Measurements from ENCODE around the gene CDH4.
"Not testable (repeated sequence)": the region's sequence is repeated elsewhere in the genome, so short reads cannot be mapped to it uniquely, and the experiment has no call there.

Gene CDH4

DNA sequence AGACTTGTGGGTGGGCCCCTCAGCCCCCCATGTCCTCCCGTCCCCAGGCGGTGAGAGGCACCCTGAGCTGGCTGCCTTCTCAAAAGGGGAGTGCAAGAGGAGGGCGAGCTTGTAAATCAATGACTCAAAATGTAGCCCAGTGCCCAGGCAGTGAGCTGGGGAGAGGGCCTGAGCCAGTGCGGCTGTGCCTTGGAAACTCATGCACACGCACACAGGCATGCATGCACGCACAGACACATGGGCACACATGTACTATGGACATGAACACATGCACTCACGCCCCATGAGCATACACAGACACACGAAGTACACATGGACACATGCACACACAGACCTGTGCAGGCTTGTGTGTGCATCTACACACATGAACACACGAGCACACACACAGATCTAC is 680.1 kb downstream of the CDH4 start:
- no peak for DNase-seq

DNA sequence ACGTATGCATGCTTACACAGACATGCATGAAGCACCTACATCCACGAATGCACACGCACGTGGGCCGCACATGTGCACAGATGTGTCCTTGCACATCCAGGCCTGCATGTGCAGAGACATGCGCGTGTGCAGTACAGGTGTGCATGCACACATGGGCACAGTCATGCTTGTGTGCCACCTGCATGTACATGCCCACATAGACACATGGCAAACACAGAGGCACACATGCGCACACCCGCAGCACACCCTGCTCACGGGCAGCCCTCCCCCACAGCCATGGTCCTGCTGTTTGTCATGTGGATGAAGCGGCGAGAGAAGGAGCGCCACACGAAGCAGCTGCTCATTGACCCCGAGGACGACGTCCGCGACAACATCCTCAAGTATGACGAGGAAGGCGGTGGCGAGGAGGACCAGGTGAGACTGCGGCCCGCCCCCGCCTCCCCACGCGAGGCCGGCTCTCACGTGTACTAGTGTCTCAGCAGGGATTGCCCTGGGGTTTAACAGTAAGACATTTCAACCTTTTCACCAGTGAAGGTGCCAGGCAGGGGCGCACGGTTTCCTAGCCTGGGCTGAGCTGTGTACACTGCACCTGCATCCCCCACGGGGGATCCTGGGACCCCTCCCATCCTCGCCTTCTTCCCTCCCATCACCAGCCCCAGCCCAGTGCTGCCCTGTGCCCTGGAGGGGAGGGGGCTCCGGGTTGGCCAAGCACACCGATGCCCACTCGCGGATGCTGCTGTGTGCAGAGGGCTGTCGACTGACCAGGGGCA is 680.8 kb downstream of the CDH4 start:
- no peak for DNase-seq

DNA sequence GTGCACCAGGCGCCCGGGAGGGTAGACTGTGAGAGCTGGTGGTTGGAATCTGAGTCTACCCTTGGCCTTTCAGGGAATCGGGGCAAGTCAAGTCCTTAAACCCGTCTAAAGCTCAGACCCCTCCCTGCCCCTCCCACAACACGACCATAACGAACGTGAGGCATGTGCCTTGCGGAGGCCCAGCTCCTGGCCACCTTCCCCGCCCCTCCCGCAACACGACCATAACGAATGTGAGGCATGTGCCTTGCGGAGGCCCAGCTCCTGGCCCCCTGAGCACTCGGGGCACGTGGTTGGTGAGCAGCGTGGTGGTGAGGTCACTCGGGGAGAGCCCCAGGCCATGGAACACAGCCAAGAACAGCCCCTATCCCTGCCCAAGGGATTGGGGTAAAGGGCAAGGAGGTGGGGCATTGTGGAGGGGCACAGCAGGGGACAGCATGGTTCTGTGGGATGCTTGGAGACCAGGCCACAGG is 681.5 kb downstream of the CDH4 start:
- DNase-seq: no peak

DNA sequence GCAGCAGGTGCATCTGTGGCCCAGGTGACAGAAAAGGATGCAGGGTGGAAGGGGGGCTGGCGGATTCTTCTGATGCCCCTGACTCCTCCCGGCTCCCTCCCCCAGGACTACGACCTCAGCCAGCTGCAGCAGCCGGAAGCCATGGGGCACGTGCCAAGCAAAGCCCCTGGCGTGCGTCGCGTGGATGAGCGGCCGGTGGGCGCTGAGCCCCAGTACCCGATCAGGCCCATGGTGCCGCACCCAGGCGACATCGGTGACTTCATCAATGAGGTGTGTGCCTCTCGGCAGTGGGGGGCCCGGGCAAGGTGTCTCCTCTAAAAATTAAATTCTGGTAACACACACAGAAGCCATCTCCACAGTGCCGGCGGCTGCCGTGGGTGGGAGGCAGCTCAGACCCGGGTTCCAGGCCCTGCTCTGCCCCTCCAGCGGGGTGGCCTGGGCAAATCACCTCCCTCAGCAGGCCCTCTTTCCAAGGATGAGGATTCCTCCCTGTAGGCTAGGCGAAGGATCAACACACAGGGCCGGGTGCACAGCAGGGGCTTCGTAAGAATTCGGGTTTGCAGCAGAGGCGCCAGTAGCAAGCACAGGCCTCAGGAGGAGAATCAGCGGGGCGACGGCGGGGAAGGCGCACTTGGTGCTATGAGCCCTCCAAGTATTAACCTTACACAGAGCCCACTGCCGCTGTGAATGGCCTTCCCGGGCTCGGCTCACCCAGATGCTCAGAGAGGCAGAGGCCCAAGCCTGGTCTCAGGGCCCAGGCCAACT is 682.1 kb downstream of the CDH4 start:
- no peak for DNase-seq

DNA sequence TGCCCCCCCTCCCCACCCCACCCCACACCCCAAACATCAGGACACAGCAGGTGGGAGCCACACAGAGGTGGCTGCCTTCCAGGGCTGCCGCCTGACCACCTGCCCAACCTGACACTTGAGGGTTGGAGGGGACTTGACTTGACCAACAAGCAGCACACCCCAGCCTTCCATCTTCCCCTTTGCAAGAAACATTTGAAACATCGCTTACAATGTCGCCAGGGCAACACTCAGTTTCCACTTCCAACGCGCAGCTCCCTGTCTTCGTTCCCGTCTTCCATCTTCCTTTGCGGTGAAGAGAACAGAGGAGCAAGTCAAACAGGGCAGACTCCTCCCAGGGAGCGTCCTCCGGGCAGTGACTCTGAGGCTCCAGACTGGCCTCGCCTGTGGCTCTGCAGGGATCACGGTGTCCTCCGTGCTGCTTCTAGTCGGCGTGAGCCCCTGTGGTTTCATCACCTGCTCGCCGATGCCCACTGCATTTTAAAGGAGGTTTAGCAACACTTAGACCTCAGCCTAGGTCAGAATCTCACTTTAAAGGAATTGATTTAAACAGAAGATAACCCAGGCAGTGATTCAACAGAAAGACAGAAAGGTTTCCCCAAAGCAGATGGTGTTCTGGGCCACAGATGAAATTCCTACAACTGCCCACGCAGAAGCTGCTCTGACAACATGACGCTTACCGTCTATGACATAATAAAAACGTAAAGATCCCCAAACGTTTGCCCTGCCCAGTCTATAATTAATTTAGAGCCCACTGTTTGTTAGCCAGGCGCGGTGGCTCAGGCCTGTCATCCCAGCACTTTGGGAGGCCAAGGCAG is 682.9 kb downstream of the CDH4 start:
- no peak for DNase-seq

DNA sequence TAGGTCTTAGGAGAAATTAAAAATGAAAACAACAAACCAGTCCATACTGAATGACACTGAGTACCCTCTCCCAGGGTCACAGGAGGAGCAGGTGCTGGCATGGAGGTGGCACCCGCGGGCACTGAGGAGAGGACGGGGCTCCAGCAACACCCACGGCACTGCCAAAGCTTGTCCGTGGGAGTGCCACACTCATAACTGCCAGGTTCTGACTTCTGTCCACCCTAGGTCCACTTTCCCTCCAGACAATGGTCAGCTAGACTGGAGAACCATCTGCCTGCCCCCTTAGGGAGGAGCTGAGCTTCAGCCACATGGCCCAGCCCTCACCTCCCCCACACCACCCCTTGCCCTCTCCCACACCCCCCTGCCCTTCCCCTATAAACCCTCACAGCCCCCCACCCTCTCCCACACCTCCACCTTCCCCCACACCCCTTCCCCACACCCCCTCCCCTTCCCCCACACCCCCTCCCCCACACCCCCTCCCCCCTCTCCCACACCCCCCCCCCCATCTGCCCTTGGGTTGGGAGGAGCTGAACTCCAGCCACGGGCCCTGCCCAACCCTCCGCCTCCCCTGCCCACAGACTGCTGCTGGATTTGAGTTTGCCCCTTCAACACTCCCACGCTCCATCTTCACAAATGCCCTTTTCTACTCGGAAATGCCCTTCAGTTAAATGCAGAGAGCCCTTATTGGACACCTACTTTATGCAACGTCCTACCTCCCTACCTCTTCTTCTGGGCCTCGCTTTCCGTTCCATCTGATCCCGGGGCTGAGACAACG is 684.1 kb downstream of the CDH4 start:
- no peak for DNase-seq

DNA sequence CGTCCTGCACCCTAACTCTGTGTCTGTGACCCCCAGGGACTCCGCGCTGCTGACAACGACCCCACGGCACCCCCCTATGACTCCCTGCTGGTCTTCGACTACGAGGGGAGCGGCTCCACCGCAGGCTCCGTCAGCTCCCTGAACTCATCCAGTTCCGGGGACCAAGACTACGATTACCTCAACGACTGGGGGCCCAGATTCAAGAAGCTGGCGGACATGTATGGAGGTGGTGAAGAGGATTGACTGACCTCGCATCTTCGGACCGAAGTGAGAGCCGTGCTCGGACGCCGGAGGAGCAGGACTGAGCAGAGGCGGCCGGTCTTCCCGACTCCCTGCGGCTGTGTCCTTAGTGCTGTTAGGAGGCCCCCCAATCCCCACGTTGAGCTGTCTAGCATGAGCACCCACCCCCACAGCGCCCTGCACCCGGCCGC is 684.7 kb downstream of the CDH4 start:
- no peak for DNase-seq

DNA sequence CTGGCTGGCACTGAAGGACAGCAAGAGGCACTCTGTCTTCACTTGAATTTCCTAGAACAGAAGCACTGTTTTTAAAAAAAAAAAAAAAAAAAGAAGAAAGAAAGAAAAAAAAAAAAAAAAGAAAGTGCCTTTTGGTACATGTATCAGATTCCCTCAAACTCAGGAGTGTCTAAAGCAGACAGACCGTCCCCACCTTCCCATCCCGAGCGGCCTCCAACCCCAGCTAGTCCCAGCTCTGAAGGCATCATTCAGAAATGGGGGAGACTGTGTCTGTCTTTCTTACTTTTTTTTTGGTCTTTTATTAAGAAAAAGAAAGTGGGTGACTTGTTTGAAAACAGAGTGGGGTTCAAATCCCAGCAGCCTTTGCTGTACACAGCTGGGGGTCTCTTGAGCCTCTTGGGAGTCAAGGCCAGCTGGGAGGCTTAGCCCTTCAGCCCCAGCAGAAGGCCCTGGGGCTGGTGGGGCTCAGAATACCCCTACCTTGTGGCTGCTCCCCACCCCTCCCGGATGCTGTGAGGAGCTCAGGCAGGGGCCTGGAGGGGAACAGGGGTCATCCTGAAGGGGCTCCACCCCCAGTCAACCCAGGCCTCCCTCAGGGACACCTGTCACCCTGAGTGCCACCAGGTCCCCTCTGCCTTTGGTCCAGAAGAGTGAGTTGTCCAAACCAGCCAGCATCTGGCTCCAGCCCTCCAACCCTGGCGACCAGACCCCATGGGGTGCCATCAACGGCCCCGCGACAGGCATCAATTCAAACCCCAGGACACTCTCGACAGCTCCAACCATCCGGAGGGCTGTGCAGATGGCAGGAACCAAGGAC is 685.3 kb downstream of the CDH4 start:
- no peak for DNase-seq

DNA sequence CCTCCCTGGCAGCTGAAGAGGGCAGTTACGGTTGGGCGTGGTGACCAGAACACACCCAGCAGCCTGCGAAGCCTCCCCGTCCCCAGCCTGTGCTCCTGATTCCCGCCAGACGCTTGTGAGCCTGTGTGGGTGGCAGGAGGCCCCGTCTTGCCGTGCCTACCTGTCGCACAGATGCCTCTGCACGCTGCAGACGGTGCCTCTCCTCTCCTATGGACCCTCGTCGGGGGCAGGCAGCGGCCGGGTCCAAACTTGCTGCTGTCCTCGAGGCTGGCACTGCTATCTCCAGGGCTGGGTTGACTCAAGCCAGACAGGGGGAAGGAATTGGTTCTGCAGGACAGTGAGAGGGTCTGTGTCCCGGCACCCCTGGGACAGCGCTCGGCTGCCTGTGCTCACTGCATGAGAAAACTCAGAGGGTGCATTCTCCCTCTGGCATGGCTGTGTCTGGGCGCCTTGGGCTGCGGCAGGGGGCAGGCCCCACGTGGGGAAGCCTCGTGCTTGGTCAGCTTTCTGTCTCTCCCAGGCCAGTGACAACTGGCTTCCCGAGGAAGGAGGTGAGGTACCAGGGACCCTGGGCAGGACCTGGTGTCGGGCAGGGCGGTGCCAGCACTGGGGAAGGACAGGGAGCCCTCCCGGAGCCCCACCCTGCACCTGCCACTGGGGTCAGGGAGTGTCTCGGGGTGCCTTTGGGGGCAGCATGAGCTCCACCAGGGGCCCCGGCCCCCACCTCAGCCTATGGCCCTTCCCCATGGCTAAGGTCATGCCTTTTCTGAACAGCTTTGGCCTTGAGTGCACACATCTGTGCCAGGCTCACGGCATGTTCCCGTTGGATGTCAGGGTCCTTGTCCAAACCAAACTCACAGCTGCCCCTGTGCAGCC is 686.1 kb downstream of the CDH4 start:
- DNase-seq: no peak

DNA sequence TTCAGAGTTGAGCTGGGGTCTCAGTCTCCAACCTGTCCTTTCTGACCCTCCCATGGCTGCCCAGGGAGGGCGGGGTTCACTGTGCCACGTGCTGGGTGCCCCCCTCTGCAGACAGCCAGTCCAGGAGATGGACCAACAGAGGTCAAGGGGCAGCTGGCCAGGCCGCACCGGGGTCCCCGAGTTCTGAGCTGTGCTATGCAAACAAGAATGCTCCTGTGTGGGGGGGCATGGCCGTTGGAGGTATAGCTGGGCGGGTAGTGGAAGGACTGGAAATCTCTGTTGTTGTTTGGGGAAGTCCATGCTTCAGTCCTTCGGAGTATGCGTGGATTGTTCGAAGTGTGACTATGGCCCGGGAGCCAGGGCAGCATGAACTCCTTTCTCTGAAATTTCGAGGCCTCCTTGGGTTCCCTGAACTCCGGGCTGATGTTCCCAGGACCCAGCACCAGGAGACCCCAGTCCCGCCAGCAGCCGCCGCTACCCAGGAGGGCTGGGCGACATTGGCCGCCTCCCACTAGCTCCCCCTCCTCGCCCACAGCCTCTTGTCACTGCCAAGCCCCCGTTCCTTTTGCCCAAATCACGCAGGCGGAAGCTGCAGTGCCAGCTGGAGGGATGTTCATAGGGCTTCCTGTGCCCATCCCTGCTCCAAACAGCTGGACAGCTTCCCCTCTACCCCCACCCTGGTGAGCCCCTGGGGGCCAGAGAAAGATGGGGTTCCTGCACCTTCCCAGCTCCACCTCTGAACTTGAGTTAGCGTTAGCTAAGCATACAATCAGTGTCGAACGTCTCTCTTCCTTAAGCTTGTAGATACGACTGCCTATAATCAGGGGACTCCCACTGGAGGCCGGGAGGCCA is 687.0 kb downstream of the CDH4 start:
- no peak for DNase-seq

DNA sequence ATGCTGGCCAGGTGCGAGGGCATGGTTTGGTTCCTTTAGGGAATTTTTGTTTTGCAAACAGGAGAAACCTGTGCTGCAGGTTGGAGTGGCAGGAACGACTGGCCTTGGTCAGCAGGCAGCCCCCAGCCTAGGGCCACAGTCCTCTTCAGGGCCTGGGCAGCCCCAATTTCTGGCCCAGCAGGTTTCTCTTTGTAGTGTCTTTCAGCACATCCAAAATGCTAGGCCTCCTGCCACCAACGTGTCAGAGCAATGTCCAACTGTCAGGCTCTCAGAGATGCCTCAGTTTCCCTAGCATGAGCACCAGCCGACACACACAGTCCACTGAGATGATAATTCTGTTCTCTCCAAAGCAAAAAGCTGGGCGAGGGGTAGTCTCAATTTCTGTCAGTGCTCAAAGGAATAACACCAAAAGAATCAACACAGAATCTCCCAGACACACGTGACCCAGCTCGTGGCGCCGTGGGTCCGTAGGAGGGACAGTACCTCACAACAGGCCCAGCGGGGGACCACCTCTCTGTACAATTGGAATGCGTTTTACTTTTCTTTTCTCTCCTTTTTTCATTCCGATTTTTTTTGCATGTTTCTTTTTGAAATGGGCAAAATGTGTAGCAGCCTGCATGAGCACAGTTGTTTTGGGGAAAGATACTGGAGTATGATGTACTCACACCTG is 687.8 kb downstream of the CDH4 start:
- DNase-seq: no peak

DNA sequence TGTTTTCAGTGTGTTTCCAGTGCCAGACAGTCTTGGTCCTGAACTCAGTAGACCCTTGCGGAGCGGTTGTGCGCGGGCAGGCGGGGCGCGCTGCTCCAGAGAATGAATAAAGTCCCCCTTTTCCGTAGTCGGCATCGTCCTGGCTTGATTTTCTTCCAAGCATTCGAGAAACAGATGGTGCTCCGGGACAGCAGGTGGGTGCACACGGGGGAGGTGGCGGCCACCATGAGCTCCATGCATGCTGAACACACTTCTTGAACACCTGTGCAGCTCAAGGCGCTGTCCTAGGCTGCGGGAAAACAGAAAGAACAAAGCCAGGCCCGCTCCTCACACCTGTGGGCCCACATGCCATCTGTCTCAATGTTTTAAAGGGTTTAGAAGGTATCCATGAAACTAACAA is 688.4 kb downstream of the CDH4 start:
- DNase-seq: no peak

DNA sequence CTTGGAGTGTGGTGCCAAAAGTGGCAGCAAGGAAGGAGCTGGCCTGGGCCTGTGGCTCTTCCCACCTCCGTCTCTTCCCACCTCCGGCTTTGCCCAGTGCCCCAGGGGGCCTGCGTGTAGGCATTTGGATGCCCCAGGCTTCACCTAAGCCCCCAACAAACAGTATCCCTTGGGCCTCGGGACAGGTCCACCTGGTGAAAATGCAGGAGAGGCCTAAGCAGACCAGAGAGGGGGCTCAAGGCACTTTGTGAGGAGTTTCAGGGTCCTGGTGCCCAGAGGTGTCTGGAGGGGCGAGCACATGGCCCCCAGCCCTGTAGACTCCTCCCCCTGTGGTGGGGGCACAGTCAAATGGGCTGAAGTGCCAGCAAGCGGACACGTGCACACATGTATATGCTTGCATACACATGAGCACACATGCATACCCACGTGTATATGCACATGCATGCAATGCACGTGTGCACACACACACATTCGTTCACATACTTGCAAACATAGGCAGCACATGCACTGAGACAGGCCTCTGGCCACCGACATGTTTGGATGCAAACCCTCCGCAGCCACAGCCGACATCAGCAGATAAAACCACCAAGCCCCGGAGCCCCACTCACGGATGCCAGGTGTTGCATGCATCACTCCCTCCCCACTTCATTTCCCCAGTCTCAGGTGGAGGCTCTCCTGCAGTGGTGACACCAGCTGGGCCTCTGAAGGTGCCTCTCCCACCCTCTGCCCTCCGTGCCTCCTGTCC is 689.1 kb downstream of the CDH4 start:
- no peak for DNase-seq

DNA sequence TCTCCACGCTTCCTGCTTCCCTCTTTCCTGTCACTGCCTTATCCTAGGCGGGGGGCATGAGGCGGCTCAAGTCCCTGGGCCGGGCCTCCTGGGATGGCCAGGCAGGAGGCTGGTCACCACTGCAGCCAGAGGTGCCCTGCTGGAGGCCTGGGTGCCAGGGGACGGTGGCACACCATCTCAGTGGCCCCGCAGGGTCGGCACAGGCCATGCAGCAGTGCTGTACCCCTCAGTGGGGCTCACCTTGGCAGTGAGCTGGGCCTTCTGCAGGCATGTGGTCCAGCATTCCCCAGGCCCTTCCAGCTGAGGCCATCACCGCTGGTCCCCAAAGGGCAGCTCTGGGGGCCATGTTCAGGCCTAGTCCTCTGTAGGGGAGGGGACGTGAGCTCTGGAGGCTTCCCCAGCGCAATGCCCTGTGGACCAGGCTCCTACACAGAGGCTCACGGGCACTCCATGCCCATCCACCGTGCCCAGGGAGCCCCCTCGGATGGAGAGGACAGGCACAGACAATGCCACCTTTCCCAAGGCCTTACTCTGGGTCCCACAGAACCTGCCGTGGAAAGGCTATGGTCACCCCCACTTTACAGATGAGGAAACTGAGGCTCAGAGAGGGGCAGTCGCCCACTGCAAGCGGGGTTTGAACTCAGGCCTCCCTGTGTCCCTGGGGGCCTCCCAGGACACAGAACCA is 689.8 kb downstream of the CDH4 start:
- no peak for DNase-seq

DNA sequence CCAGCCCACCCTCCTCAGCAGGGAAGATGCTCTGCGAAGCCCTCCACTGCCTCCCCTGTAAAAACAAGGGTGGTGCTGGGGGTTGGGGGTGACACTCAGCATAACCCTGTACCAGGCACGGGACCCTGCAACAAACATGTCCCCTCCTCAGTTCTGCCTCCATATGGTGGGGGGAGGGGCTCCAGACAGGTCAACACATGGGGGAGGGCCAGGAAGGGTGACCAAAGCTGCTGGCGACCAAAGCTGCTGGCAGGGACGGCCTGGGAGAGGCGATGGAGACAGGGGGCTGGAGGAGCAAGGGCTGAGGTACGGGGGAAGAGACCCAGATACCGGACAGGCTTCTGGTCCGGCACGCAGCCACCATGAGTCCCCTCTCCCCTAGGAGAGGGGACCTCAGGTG is 690.5 kb downstream of the CDH4 start:
- DNase-seq: no peak

DNA sequence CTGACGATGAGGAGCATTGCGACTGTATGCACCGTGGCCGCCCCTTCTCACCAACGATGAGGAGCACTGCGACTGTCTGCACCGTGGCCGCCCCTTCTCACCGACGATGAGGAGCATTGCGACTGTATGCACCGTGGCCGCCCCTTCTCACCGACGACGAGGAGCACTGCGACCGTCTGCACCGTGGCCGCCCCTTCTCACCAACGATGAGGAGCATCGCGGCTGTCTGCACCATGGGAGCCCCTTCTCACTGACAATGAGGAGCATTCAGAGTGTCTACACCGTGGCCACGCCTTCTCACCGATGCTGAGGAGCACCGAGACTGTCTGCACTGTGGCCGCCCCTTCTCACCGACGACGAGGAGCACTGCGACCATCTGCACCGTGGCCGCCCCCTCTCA is 692.9 kb downstream of the CDH4 start:
- DNase-seq: not testable (repeated sequence)

DNA sequence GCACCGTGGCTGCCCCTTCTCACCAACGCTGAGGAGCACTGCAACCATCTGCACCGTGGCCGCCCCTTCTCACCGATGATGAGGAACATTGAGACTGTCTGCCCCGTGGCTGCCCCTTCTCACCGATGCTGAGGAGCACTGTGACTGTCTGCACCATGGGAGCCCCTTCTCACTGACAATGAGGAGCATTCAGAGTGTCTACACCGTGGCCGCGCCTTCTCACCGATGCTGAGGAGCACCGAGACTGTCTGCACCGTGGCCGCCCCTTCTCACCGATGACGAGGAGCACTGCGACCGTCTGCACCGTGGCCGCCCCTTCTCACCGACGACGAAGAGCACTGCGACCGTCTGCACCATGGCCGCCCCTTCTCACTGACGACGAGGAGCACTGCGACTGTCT is 693.4 kb downstream of the CDH4 start:
- DNase-seq: not testable (repeated sequence)

DNA sequence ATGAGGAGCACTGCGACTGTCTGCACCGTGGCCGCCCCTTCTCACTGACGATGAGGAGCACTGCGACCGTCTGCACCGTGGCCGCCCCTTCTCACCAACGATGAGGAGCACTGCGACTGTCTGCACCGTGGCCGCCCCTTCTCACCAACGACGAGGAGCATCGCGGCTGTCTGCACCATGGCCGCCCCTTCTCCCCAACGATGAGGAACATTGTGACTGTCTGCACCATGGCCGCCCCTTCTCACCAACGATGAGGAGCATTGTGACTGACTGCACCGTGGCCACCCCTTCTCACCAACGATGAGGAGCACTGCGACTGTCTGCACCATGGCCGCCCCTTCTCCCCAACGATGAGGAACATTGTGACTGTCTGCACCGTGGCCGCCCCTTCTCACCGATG is 696.0 kb downstream of the CDH4 start:
- DNase-seq: not testable (repeated sequence)

All from activated CD8-positive, alpha-beta memory T cell treated with anti-CD3 and anti-CD28 coated beads for 24 hours (primary cell).